DMS114 treated with DMSO at 0.1 percent for 48 hours (cell line): ENCODE data around the gene CAPN7.
"Not testable (repeated sequence)": the region's sequence is repeated elsewhere in the genome, so short reads cannot be mapped to it uniquely, and the experiment has no call there.

Source experiments
- DNase-seq: peaks from one replicate; lab custom pipeline; 2025; ENCODE audit not compliant: unreplicated experiment; lab: John Stamatoyannopoulos, UW

Gene CAPN7

DNA sequence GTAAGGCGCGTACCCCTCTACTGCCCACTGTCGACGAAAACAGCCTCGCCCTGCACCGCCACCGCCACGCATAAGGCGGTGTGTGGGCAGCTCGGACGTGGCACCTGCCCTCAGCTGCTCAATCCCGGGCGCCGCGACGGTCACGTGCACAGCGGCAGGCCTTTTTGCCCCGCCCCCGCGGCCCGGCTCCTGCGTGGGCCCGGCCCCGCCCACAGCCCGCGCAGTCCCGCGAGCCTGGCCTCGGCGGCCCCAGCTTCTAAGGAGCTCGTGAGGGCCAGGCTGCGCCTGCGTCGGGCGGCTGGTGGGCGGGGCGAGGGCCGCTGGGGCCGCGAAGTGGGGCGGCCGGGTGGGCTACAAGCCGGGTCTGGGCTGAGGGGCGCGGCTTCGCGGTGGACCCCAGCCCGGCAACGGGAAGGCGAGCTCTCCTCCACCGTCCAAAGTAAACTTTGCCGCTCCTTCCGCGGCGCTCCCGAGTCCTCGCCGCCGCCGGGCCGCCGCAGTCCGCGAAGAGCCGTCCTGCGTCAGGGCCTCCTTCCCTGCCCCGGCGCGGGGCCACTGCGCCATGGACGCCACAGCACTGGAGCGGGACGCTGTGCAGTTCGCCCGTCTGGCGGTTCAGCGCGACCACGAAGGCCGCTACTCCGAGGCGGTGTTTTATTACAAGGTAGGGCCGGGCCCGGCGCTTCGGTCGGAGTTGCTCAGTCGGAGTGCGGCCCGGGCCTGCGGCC, at the start of gene CAPN7:
CAPN7 (plus strand) TSS at position 313 of the 728 bp plus-strand sequence; CDS start at position 563, 250 bp downstream.
- no peak for DNase-seq

DNA sequence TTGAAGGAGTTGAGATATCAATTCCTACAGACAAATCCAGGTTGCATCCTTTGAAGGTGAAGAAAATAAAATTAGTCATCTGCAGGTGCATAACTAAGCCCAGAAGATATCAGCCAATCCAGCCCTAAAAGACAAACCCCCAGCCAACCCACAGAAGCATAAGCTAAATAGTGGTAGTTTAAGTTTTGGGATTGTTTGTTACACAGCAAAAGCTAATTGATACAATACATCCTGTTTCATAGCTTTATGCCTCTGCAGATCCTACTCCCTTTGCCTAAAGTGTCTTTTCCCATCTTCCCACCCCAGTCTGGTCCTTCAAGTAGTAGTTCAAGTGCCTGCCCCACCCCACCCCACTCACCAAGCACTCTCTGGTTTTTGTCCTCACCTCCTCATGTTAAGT, 48.6 kb upstream of the CAPN7 start:
- no peak for DNase-seq

- no peak for DNase-seq
Observed at GRCh38 chr3:15159501-15160136, 46.4 kb upstream of the CAPN7 start.

DNA sequence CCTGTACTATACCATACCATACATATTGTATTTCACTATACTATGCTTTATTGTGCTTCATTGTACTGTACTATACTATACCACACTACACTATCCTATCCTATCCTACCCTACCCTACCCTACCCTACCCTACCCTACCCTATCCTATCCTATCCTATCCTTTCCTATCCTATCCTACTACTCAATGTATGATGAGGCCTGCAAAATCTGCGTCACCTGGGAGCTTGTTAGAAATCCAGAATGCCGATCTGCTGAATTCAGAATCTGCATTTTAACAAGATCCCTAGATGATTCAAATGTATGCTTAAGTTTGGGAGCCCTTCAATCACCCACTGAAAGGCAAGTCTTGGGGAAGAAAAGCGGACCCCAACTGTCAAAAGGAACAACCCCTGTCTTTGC, 45.4 kb upstream of the CAPN7 start:
- no peak for DNase-seq

- DNase-seq: no peak
Observed at GRCh38 chr3:15161133-15161532, 44.9 kb upstream of the CAPN7 start.

DNA sequence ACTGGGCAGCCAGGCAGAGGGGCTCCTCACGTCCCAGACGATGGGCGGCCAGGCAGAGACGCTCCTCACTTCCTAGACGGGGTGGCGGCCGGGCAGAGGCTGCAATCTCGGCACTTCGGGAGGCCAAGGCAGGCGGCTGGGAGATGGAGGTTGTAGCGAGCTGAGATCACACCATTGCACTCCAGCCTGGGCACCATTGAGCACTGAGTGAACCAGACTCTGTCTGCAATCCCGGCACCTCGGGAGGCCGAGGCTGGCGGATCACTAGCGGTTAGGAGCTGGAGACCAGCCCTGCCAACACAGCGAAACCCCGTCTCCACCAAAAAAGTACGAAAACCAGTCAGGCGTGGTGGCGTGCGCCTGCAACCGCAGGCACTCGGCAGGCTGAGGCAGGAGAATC, 42.4 kb upstream of the CAPN7 start:
- DNase-seq: not testable (repeated sequence)

DNA sequence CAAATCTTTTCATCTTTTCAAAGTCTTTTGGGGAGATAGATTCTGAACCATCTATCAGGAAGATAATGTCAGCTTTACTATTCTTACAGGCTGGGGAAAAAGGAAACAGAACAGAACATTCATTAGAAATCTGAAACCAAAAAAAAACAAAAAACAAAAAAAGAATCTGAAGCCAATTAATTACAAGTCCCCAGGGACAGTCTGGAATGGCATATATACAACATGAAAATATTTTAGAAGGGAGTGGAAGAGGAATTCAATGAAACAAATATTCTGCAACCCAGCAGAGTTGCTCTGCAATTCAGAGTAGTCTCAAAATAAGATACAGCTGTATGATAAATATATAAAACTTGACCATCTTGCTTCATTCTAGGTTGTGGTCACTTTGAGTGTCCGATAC, 41.7 kb upstream of the CAPN7 start:
- no peak for DNase-seq

- DNase-seq: no peak
Observed at GRCh38 chr3:15165061-15165460, 41.0 kb upstream of the CAPN7 start.

GRCh38 chr3:15166391-15166790, 39.7 kb upstream of the CAPN7 start:
- not testable (repeated sequence) for DNase-seq

- no peak for DNase-seq
Observed at GRCh38 chr3:15171096-15171495, 35.0 kb upstream of the CAPN7 start.

DNA sequence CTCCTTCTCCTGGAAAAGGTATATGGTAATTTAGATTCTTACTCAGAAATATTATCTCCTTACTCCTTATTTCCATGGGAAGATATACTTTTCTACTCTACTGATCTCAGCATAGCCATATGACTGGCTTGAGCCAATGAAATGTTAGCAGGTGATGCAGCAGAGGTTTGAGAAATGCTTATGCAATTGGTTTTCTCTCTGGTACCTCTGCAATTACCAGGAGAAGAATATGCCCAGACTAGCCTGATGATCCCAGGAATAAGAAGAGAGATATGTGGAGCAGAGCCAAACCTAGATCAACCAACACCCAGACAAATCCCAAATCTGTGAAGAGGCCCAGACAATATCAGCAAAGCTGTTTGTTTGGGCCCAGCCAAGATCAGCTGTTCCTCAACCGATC, 33.2 kb upstream of the CAPN7 start:
- DNase-seq: no peak

DNA sequence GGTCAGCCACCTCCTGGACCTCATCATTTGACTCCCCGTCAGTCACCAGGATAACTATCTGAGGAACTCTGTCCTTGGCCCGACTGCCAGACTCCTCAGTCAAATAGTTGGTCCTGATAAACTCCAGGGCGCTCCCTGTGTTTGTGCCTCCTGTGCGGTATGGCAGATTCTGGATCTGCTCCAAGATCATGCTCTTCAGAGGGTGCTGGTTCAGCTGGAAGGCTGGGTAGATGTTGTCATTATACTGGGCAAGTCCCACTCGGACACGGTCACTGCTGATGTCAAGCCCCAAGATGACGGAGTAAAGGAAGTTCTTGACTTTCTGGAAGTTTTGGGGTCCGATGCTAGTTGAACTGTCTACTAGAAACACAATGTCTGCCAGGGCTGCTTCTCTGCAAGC, 31.1 kb upstream of the CAPN7 start:
- DNase-seq: no peak

DNA sequence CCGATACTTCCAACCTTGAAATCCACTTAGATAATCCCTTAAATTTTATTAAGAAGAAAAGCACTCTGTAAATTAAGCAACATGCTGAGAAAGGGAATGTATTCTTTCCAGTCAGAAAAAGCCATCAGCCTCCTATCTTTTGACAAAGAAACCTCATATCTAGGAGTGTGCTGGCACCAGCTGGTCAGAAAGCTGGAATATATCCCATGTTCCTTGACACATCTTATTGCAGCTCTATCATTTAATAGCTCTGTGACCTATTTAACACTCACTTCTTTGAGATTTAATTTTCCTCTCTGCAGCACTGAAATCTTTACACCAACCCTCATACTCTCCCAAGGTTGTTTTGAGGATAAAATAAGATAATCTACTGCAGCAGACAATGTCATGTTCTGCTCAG, 30.4 kb upstream of the CAPN7 start:
- DNase-seq: no peak

DNA sequence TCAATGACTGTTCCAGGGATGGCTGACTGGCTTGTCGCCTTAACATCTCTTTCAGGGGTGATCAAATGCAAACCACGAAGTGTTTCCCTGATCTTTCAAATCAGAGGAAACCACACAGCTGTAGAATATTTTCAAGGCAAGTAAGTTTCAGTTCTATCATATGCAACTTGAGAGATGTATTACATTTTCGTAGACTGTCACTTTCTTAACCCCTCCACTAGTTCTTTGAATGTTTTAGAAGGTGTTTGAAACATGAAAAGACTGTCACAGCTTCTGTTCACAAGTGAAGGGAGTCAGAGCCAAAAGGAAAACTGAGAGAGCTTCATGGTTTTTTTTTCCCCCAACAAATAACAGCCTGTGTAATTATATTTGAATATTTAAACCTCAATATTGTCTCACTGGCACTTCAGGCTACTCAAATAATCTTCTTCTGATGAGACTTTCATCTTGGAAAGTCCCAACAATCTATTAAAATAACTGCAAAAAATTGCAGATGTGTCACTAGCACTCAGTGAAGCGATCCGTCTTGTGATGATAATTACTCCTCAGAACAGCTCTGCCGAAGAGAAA, 25.9 kb upstream of the CAPN7 start:
- DNase-seq: no peak

GRCh38 chr3:15181511-15181910, 24.5 kb upstream of the CAPN7 start:
- DNase-seq: no peak

- no peak for DNase-seq
Observed at GRCh38 chr3:15181963-15182362, 24.1 kb upstream of the CAPN7 start.

GRCh38 chr3:15183011-15183410, 23.0 kb upstream of the CAPN7 start:
- no peak for DNase-seq

GRCh38 chr3:15185404-15185803, 20.6 kb upstream of the CAPN7 start:
- no peak for DNase-seq

DNA sequence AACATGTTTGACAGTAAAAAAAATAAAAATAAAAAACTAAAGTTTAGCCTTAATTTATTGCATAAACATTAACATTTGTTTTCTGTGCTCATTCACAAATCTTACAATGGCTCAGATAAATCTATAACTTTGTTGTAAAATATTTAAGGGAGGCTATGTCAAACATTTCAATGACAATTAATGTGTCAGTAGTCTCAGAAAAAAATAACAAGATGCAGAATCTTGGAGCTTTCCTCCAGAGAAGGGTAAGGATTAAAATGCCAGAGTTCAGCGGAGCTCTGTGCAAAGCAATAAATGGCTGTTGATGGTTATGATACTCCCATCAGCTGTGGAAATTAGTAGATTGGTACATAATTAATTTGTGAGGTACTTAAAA, 20.0 kb upstream of the CAPN7 start:
- no peak for DNase-seq

GRCh38 chr3:15186477-15187164, 19.4 kb upstream of the CAPN7 start:
- DNase-seq: not testable (repeated sequence)

- DNase-seq: no peak
Observed at GRCh38 chr3:15197340-15198029, 8.6 kb upstream of the CAPN7 start.
